OCI-LY3 (cell line): ENCODE data around the gene FUS.

Experiments
- H2AFZ ChIP-seq: fragments of 200-600, 300-600 bp; shearing (Covaris generic); 2 replicates; pipeline ENCODE4 v1.6.0; 2014; ENCODE audit warnings: antibody characterized with exemption, low read depth, low read length
- H3K27ac ChIP-seq: fragments of 200-600, 300-600 bp; sonication (generic); 2 replicates; pipeline ENCODE4 v1.5.1; 2014; ENCODE audit warnings: mild to moderate bottlenecking, low read length, moderate library complexity, mixed read lengths
- H3K27me3 ChIP-seq: fragments of 200-600, 300-600 bp; sonication (generic); 2 replicates; pipeline ENCODE4 v1.6.1; 2014; ENCODE audit warnings: low read depth, low read length, mixed read lengths
- H3K36me3 ChIP-seq: fragments of 200-600, 300-600 bp; sonication (generic); replicated peaks from 2 replicates; pipeline ENCODE3; 2014; ENCODE audit warnings: low read depth, low read length, mixed read lengths
- H3K4me1 ChIP-seq: fragments of 300-600, 200-600 bp; sonication (generic); 2 replicates; pipeline ENCODE4 v1.6.1; 2014; ENCODE audit warnings: low read length, mixed read lengths
- H3K4me2 ChIP-seq: fragments of 200-600, 300-600 bp; sonication (generic); 2 replicates; pipeline ENCODE4 v1.6.1; 2014; ENCODE audit warnings: low read length, mixed read lengths
- H3K4me3 ChIP-seq: fragments of 300-600, 200-600 bp; sonication (generic); 2 replicates; pipeline ENCODE4 v1.5.1; 2014; ENCODE audit warnings: antibody characterized with exemption, mild to moderate bottlenecking, low read length, moderate library complexity
- H3K79me2 ChIP-seq: fragments of 300-600, 200-600 bp; shearing (Covaris generic); 2 replicates; pipeline ENCODE4 v1.6.1; 2014; ENCODE audit warnings: mild to moderate bottlenecking, low read length, mixed read lengths
- H3K9ac ChIP-seq: fragments of 300-600, 200-600 bp; shearing (Covaris generic); 2 replicates; pipeline ENCODE4 v1.6.0; 2014; ENCODE audit warnings: mild to moderate bottlenecking, low read length, moderate library complexity
- H3K9me3 ChIP-seq: fragments of 200-600, 300-600 bp; shearing (Covaris generic); 2 replicates; pipeline ENCODE4 v1.6.1; 2014; ENCODE audit warnings: low read length, mixed read lengths; ENCODE audit not compliant: insufficient read depth
- H4K20me1 ChIP-seq: fragments of 200-600, 300-600 bp; sonication (generic); 2 replicates; pipeline ENCODE4 v1.6.1; 2016; ENCODE audit warnings: low read length, mixed read lengths; ENCODE audit not compliant: insufficient read depth
- CTCF ChIP-seq: fragments of 200-600, 300-600 bp; sonication (generic); IDR thresholded peaks from 2 replicates; pipeline ENCODE4 v1.5.1; 2014; ENCODE audit warnings: antibody characterized with exemption, low read length, low read depth
- EZH2phosphoT487 ChIP-seq: fragments of 200-600 bp; shearing (Covaris generic); IDR thresholded peaks from 2 replicates; pipeline ENCODE4 v1.6.1; 2018; ENCODE audit warnings: antibody characterized with exemption, mixed run types, low read depth

Gene FUS

GRCh38 chr16:31131841-31132271 lies 48.1 kb upstream of the FUS start:
- no peak for TF ChIP-seq CTCF
- TF ChIP-seq EZH2phosphoT487, result no peak
- H3K9ac ChIP-seq, result no peak overlapping the region
- H4K20me1 ChIP-seq, result no peaks in the 10 kb centered on the region
- no peak overlapping the region for H3K4me3 ChIP-seq
- no peak overlapping the region for H2AFZ ChIP-seq
- no peaks in the 10 kb centered on the region for H3K4me1 ChIP-seq
- H3K27ac ChIP-seq, result no peak overlapping the region
- H3K9me3 ChIP-seq, result no peaks in the 10 kb centered on the region
- no peaks in the 10 kb centered on the region for H3K27me3 ChIP-seq
- no peaks in the 10 kb centered on the region for H3K36me3 ChIP-seq
- no peak overlapping the region for H3K4me2 ChIP-seq
- no peaks in the 10 kb centered on the region for H3K79me2 ChIP-seq

- no peak overlapping the region for H2AFZ ChIP-seq
- no peaks in the 10 kb centered on the region for H3K36me3 ChIP-seq
- H3K27ac ChIP-seq, result no peak overlapping the region
- no peaks in the 10 kb centered on the region for H3K9me3 ChIP-seq
- H3K27me3 ChIP-seq, result no peaks in the 10 kb centered on the region
- H3K4me1 ChIP-seq, result no peaks in the 10 kb centered on the region
- H3K4me2 ChIP-seq, result no peak overlapping the region
- H4K20me1 ChIP-seq, result no peaks in the 10 kb centered on the region
- no peak overlapping the region for H3K4me3 ChIP-seq
- TF ChIP-seq EZH2phosphoT487 (no peak), CTCF (no peak)
- H3K79me2 ChIP-seq, result no peaks in the 10 kb centered on the region
- no peak overlapping the region for H3K9ac ChIP-seq
Observed at GRCh38 chr16:31132303-31132979, 47.5 kb upstream of the FUS start.

GRCh38 chr16:31133046-31133501 lies 46.9 kb upstream of the FUS start:
- Histone ChIP-seq H2AFZ (no peak overlapping the region), H3K9ac (no peak overlapping the region), H3K36me3 (no peaks in the 10 kb centered on the region), H3K9me3 (no peaks in the 10 kb centered on the region), H3K27me3 (no peaks in the 10 kb centered on the region), H3K79me2 (no peaks in the 10 kb centered on the region), H3K4me2 (no peak overlapping the region), H3K4me3 (no peak overlapping the region), H3K4me1 (no peaks in the 10 kb centered on the region), H4K20me1 (no peaks in the 10 kb centered on the region), H3K27ac (no peak overlapping the region)
- TF ChIP-seq EZH2phosphoT487 (no peak), CTCF (no peak)

GRCh38 chr16:31134091-31134571 lies 45.8 kb upstream of the FUS start:
- Histone ChIP-seq H3K79me2 (no peaks in the 10 kb centered on the region), H3K9ac (no peak overlapping the region), H3K4me1 (no peaks in the 10 kb centered on the region), H3K27me3 (no peaks in the 10 kb centered on the region), H2AFZ (no peak overlapping the region), H3K9me3 (no peaks in the 10 kb centered on the region), H4K20me1 (no peaks in the 10 kb centered on the region), H3K36me3 (no peaks in the 10 kb centered on the region), H3K27ac (no peak overlapping the region), H3K4me2 (no peak overlapping the region), H3K4me3 (no peak overlapping the region)
- TF ChIP-seq EZH2phosphoT487, result no peak
- no peak for TF ChIP-seq CTCF
